Upper lobe of right lung (tissue), 1 donor: ENCODE data around the gene HES2. TPM values are rescaled to one million over a fixed set of nuclear protein-coding genes. Genes with fewer than 3 reads are reported as not detected.

Experiments used
- ATAC-seq: fragments of 200-7000 bp; cut with Tn5 transposase; one replicate; pipeline ENCODE4 v1.9.1; 2020; ENCODE audit warnings: mild to moderate bottlenecking, moderate library complexity
- DNase-seq: peaks from one replicate; pipeline ENCODE4 v3.0.0-alpha.2; 2020
- H3K27ac ChIP-seq: fragments of 200-600 bp; one replicate; pipeline ENCODE4 v1.8.0; 2022
- H3K27me3 ChIP-seq: fragments of 200-600 bp; one replicate; pipeline ENCODE4 v1.8.0; 2022; ENCODE audit warnings: mild to moderate bottlenecking
- H3K36me3 ChIP-seq: fragments of 200-600 bp; one replicate; pipeline ENCODE4 v1.8.0; 2022
- H3K4me1 ChIP-seq: fragments of 200-600 bp; one replicate; pipeline ENCODE4 v1.8.0; 2022
- H3K4me3 ChIP-seq: fragments of 200-600 bp; one replicate; pipeline ENCODE4 v1.8.0; 2022; ENCODE audit warnings: mild to moderate bottlenecking
- H3K9me3 ChIP-seq: fragments of 200-600 bp; one replicate; pipeline ENCODE4 v1.8.0; 2022
- intact Hi-C: fragments of 100-400 bp; cut with DNase I; formaldehyde crosslinking; loops from one replicate; pipeline ENCODE4 v1.11.0; 2022
- total RNA-seq: library from RNA; stranded (reverse); fragmentation: NEBNext Ultra II Directional; extraction: Animal tissue kit (Norgen Biotek cat#: 25700); gene quantifications from one replicate; pipeline ENCODE4 v1.2.1, GENCODE V29; 2021
- TF ChIP-seq, protein P1 (sequence below): fragments of 200-600 bp; IDR thresholded peaks from one replicate; pipeline ENCODE4 v1.8.0; 2022; ENCODE audit warnings: antibody characterized with exemption
- donor health status: DM: no; HTN: yes; CAD: no; lungs with severe emphysema.

HES2 gene
- total RNA-seq, 1 donor from 2014 or later: 5.7 TPM

DNA sequence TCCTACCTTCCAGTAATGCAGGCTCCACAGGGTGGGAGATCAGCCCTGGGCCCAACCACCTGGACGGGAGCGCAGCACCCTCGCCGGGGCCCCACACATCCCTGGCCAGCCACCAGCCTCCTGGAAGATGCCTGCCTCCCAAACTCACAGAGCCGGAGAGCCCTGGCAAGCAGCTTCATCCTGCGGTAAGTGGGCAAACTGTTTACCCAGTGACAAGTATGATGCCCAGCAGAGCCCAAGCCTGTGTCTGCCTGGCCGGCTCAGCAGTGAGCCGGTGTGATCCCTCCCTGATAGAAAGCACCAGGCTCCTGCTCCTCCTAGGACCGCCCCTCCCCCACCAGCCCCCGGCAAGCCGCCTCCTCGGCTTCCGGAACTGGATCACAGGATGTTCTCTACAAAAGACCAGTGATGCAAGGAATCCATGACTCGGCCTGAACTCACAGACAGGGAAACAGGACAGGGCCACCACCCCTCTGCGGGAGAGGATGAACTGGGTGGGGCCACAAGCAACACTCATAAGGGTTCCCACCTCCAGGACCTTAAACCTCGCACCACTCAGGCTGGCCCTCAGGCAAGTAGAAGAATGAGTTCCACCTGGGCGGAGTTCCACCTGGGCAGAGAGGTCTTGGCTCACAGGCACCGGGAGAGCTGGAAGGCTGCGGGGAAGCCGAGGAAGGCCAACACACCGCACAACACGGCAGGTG is 34.1 kb downstream of the HES2 start:
- Histone ChIP-seq H3K4me1 (peaks cover 4% of the 10 kb centered on the region), H3K27ac (no peak overlapping the region), H3K36me3 (no peaks in the 10 kb centered on the region), H3K4me3 (no peak overlapping the region), H3K27me3 (no peaks in the 10 kb centered on the region), H3K9me3 (no peaks in the 10 kb centered on the region)
- DNase-seq (peak; percentile 77), ATAC-seq (peak; percentile 77)
- TF ChIP-seq, protein P1, sequence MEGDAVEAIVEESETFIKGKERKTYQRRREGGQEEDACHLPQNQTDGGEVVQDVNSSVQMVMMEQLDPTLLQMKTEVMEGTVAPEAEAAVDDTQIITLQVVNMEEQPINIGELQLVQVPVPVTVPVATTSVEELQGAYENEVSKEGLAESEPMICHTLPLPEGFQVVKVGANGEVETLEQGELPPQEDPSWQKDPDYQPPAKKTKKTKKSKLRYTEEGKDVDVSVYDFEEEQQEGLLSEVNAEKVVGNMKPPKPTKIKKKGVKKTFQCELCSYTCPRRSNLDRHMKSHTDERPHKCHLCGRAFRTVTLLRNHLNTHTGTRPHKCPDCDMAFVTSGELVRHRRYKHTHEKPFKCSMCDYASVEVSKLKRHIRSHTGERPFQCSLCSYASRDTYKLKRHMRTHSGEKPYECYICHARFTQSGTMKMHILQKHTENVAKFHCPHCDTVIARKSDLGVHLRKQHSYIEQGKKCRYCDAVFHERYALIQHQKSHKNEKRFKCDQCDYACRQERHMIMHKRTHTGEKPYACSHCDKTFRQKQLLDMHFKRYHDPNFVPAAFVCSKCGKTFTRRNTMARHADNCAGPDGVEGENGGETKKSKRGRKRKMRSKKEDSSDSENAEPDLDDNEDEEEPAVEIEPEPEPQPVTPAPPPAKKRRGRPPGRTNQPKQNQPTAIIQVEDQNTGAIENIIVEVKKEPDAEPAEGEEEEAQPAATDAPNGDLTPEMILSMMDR: no peak
- intact Hi-C loops: no loop called here

DNA sequence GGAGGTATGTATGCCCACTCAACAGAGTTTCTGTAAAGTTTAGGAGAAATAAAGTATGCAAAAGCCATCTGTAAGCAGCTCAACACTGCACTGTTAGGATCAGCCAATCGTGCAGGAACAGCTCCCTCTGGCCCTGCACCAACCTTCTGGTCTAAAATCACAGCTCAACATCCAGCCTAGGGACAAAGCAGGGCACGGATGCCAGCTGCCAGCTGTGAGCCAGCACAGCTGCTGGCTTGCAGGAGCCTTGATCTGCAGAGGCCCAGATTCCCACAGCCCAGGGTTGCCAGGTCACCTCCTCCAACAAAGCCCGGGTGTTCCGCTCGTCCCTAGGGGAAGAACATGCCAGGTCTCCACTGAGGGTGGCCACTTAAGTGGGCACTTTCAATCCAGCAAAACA is 34.8 kb downstream of the HES2 start:
- H3K36me3 ChIP-seq: no peaks in the 10 kb centered on the region
- no peaks in the 10 kb centered on the region for H3K27me3 ChIP-seq
- TF ChIP-seq, protein P1: no peak
- H3K4me1 ChIP-seq: peaks cover 4% of the 10 kb centered on the region
- ATAC-seq: peak; percentile 19
- intact Hi-C loops: no loop called here
- H3K4me3 ChIP-seq: no peak overlapping the region
- H3K27ac ChIP-seq: no peak overlapping the region
- DNase-seq: no peak
- no peaks in the 10 kb centered on the region for H3K9me3 ChIP-seq

DNA sequence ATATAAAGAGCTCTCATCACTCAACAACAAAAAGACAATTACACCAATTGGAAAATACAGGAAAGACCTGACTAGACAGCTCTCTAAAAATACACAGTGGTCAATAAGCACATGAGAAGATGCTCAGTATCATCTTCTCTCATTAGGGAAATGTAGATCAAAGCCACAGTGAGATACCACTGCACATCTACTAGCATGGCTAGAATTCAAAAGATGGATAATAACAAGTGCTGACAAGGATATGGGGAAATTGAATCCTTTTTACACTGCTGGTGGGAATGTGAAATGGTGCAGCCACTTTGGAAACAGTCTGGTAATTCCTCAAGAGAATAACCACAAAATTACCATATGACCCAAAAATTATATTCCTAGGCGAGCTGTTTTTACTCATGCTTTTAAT is 35.6 kb downstream of the HES2 start:
- TF ChIP-seq, protein P1: no peak
- intact Hi-C loops: no loop called here
- ATAC-seq (no peak), DNase-seq (no peak)
- H3K4me1 ChIP-seq: peaks cover 4% of the 10 kb centered on the region
- H3K4me3 ChIP-seq: no peak overlapping the region
- no peaks in the 10 kb centered on the region for H3K27me3 ChIP-seq
- no peak overlapping the region for H3K27ac ChIP-seq
- H3K9me3 ChIP-seq: no peaks in the 10 kb centered on the region
- no peaks in the 10 kb centered on the region for H3K36me3 ChIP-seq

DNA sequence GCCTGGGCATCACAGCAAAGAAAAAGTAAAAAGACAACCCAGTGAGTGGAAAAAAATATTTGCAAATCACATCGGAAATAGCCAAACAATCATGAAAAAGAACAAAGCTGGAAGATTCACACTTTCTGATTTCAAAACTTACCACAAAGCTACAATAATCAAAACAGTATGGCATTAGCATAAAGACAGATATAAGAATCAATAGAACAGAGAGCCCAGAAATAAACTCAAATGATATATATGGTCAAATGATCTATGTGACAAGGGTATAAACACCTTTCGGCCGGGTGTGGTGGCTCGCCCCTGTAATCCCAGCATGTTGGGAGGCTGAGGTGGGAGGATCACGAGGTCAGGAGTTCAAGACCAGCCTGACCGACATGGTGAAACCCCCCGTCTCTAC is 39.7 kb downstream of the HES2 start:
- no peak overlapping the region for H3K4me3 ChIP-seq
- H3K27me3 ChIP-seq: no peaks in the 10 kb centered on the region
- H3K9me3 ChIP-seq: no peaks in the 10 kb centered on the region
- intact Hi-C loops: no loop called here
- no peaks in the 10 kb centered on the region for H3K4me1 ChIP-seq
- TF ChIP-seq, protein P1: no peak
- ATAC-seq (no peak), DNase-seq (no peak)
- no peak overlapping the region for H3K27ac ChIP-seq
- no peaks in the 10 kb centered on the region for H3K36me3 ChIP-seq

DNA sequence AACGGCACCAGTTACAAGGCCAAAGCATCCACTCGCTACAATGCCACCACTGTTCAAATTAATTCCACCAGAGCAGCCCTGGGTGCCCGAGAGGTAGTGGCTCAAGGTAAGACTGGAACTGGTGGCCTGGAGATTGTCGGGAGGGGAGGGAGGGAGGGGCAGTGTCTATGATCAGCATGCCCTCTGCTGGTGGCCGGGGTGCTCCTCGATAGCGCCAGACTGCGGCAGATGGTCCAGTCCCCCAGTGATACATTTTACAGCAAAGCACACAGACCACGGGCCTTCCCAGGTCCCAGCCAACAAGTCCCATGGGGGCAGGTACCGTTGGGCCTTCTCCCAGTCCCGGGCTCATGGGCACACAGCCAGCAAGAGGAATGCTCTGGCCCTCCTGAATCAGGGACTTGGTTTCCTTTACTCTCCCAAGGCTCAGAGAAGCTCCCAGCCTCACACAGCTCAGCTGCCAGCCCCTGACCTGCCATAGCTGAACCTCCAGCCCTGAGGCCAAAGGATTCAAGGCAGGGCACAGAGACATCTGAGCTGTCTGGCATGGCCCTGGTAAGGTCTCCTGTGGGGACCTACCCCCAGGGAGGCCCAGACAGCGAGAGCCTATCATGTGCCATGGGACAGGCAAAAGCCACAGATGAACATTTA is 41.5 kb downstream of the HES2 start:
- Histone ChIP-seq H3K27ac (no peak overlapping the region), H3K9me3 (no peaks in the 10 kb centered on the region), H3K4me3 (no peak overlapping the region), H3K4me1 (no peaks in the 10 kb centered on the region), H3K27me3 (no peaks in the 10 kb centered on the region), H3K36me3 (no peaks in the 10 kb centered on the region)
- TF ChIP-seq, protein P1: no peak
- ATAC-seq: no peak
- no peak for DNase-seq
- intact Hi-C loops: no loop called here
